DOHH2 (cell line): Measurements from ENCODE around the gene CYP27A1.

ENCODE experiments used
- H3F3A ChIP-seq: fragments of 200-600 bp; sonication (generic), shearing (Covaris generic); 2 replicates; pipeline ENCODE4 v1.6.0; 2016; ENCODE audit warnings: antibody characterized with exemption, mild to moderate bottlenecking; ENCODE audit not compliant: control insufficient read depth, insufficient read depth
- H3K27ac ChIP-seq: fragments of 200-600 bp; sonication (generic); 2 replicates; pipeline ENCODE4 v1.5.1; 2014; ENCODE audit warnings: low read depth, mild to moderate bottlenecking, low read length, moderate library complexity
- H3K27me3 ChIP-seq: fragments of 200-600 bp; sonication (generic); 2 replicates; pipeline ENCODE4 v1.6.1; 2014; ENCODE audit warnings: mild to moderate bottlenecking, low read length, mixed read lengths; ENCODE audit not compliant: control insufficient read depth
- H3K36me3 ChIP-seq: fragments of 200-600 bp; sonication (generic); 2 replicates; pipeline ENCODE4 v1.6.1; 2014; ENCODE audit warnings: mild to moderate bottlenecking, low read length, moderate library complexity, mixed read lengths; ENCODE audit not compliant: control insufficient read depth
- H3K4me1 ChIP-seq: fragments of 200-600 bp; sonication (generic); 2 replicates; pipeline ENCODE4 v1.6.1; 2014; ENCODE audit warnings: mild to moderate bottlenecking, low read length, mixed read lengths; ENCODE audit not compliant: control insufficient read depth
- H3K4me2 ChIP-seq: fragments of 200-600 bp; sonication (generic); 2 replicates; pipeline ENCODE4 v1.6.0; 2014; ENCODE audit warnings: mild to moderate bottlenecking, low read length, moderate library complexity
- H3K4me3 ChIP-seq: fragments of 200-600 bp; sonication (generic); 2 replicates; pipeline ENCODE4 v1.5.1; 2014; ENCODE audit warnings: mild to moderate bottlenecking, low read length, mixed read lengths
- H3K79me2 ChIP-seq: fragments of 200-600 bp; sonication (generic); 2 replicates; pipeline ENCODE4 v1.6.1; 2014; ENCODE audit warnings: mild to moderate bottlenecking, low read length, mixed read lengths; ENCODE audit not compliant: control insufficient read depth
- H3K9me2 ChIP-seq: fragments of 200-600 bp; sonication (generic); replicated peaks from 2 replicates; pipeline ENCODE4 v1.6.1; 2014; ENCODE audit warnings: mild to moderate bottlenecking, low read length, mixed read lengths; ENCODE audit not compliant: control insufficient read depth
- H3K9me3 ChIP-seq: fragments of 200-600 bp; sonication (generic); 2 replicates; pipeline ENCODE4 v1.6.1; 2014; ENCODE audit warnings: antibody characterized with exemption, low read length, mixed read lengths; ENCODE audit not compliant: control insufficient read depth, insufficient read depth
- H4K20me1 ChIP-seq: fragments of 200-600 bp; sonication (generic); 2 replicates; pipeline ENCODE4 v1.6.0; 2014; ENCODE audit warnings: low read depth, mild to moderate bottlenecking, antibody characterized with exemption, low read length, moderate library complexity; ENCODE audit not compliant: control insufficient read depth, insufficient read depth
- CTCF ChIP-seq: fragments of 200-600 bp; sonication (generic); IDR thresholded peaks from one replicate; pipeline ENCODE4 v1.5.1; 2014; ENCODE audit warnings: antibody characterized with exemption, mild to moderate bottlenecking, low read depth, low read length; ENCODE audit not compliant: poor library complexity, severe bottlenecking
- EZH2phosphoT487 ChIP-seq: fragments of 200-600 bp; sonication (generic); IDR thresholded peaks from 2 replicates; pipeline ENCODE4 v1.6.1; 2017; ENCODE audit warnings: borderline replicate concordance, mild to moderate bottlenecking, antibody characterized with exemption, low read length, moderate library complexity, mixed read lengths

CYP27A1 gene

GRCh38 chr2:218812861-218813260, 30.9 kb downstream of the CYP27A1 start:
- no peaks in the 10 kb centered on the region for H3K4me1 ChIP-seq
- H3K27ac ChIP-seq: no peak overlapping the region
- H3F3A ChIP-seq: no peaks in the 10 kb centered on the region
- H3K36me3 ChIP-seq: no peaks in the 10 kb centered on the region
- H4K20me1 ChIP-seq: no peaks in the 10 kb centered on the region
- H3K27me3 ChIP-seq: peaks cover 12% of the 10 kb centered on the region
- TF ChIP-seq EZH2phosphoT487 (no peak), CTCF (no peak)
- H3K9me3 ChIP-seq: no peaks in the 10 kb centered on the region
- no peak overlapping the region for H3K4me2 ChIP-seq
- no peaks in the 10 kb centered on the region for H3K9me2 ChIP-seq
- no peak overlapping the region for H3K4me3 ChIP-seq
- no peaks in the 10 kb centered on the region for H3K79me2 ChIP-seq

GRCh38 chr2:218813771-218814460, 32.0 kb downstream of the CYP27A1 start:
- Histone ChIP-seq H4K20me1 (no peaks in the 10 kb centered on the region; the same call in 1 of the 2 replicates), H3K79me2 (no peaks in the 10 kb centered on the region), H3K4me2 (no peak overlapping the region), H3K4me1 (no peaks in the 10 kb centered on the region), H3F3A (no peaks in the 10 kb centered on the region), H3K27me3 (peaks cover 12% of the 10 kb centered on the region), H3K9me3 (no peaks in the 10 kb centered on the region), H3K36me3 (no peaks in the 10 kb centered on the region), H3K9me2 (no peaks in the 10 kb centered on the region), H3K27ac (no peak overlapping the region), H3K4me3 (no peak overlapping the region)
- TF ChIP-seq CTCF (no peak), EZH2phosphoT487 (no peak)

- Histone ChIP-seq H3K4me1 (no peaks in the 10 kb centered on the region), H3F3A (no peaks in the 10 kb centered on the region), H4K20me1 (no peaks in the 10 kb centered on the region; the same call in 1 of the 2 replicates), H3K9me2 (no peaks in the 10 kb centered on the region), H3K4me3 (no peak overlapping the region), H3K4me2 (no peak overlapping the region), H3K9me3 (no peaks in the 10 kb centered on the region), H3K36me3 (no peaks in the 10 kb centered on the region), H3K27ac (no peak overlapping the region), H3K27me3 (peaks cover 12% of the 10 kb centered on the region), H3K79me2 (no peaks in the 10 kb centered on the region)
- TF ChIP-seq CTCF (no peak), EZH2phosphoT487 (no peak)
Measured at GRCh38 chr2:218814540-218815243, 32.7 kb downstream of the CYP27A1 start.
